GM18867 (cell line): ENCODE results near the gene CDON.
A peak's percentile ranks its signal among the peaks of the same experiment; 100 is the strongest.
"Not testable (repeated sequence)": the region's sequence is repeated elsewhere in the genome, so short reads cannot be mapped to it uniquely, and the experiment has no call there.

Experiments
- ATAC-seq: cut with Tn5 transposase; IDR thresholded peaks from one replicate; pipeline ENCODE4 v1.9.1; 2021; ENCODE audit warnings: mild to moderate bottlenecking, moderate library complexity; ENCODE audit not compliant: unreplicated experiment

The CDON gene

DNA sequence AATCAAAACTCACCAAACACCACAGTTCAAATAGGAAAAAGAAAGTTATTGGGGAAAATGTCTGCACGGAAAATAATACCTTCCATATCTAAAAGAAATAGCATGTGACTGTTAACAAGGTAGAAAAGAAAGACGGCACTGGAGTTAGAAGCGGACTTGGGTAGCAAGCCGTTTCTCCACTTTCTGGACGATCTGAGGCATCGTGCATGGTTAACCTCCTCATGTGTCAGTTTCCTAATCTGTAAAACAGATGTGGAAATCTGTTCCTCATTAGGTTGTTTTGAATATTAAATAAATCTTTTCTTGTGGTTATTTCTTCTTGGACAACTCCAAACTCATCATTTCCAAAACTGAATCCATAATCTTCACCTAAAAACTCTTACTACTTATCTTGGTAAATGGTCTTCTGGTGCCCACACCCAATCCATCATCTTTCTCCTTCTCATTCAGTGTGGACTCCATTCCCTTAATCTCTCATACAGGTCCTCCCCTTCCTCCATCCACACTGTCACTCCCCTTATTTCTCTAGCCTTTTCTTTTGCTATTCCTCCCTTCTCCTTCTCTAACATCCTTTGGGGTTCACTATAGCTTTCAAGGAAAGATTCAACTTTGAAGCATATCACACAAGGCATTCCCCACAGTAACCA lies 63.3 kb downstream of the CDON start:
- ATAC-seq: no peak

DNA sequence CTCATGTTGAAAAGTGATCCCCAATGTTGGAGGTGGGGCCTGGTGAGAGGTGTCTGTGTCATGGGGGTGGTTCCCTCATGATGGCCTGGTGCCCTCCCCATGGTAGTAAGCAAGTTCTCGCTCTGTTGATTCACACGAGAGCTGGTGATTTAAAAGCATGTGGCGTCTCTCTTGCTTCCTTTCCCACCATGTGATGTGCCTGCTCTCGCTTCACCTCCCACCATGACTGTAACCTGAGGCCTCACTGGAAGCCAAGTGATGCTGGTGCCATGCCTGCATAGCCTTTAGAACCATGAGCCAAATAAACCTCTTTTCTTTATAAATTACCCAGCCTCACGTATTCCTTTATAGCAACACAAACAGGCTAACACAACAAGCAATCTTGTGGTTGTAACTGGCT lies 64.4 kb downstream of the CDON start:
- ATAC-seq: no peak

DNA sequence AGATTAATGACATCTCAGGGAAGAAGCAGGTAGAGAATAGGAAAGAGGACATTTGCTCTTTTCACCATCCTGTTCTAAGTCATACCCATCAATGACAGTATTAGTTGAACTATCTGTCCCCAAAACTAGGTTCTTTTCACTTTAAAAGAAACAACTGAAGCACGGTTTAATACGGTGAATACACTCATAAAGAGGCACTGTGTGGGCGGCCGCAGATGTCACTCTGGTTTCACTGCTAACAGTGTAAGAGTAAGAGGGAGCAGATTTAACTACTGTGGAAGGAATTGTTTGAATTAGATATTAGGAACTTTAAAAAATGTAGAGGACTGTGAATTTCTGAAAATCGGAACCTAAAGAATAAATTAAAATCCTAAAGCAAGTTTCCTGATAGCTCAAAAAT lies 67.4 kb downstream of the CDON start:
- ATAC-seq: peak; percentile 97

DNA sequence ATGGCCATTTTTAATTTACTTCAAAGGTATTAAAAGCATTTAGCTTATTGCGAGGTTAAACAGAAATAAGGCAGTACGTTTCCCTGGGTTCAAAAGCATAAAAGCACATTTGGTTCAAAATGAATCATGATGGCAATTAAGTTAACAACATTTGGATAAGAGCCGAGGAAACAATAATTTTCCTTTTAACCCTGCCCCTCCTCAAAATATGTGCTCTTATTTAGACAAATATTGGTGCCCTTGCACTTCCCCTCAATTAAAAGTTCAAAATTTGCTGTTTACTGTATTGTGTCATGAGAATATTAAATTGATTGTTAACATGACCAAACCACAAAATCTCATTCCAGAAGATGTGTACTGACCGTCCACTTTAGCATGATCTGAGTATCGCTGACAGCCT lies 68.2 kb downstream of the CDON start:
- ATAC-seq: no peak

DNA sequence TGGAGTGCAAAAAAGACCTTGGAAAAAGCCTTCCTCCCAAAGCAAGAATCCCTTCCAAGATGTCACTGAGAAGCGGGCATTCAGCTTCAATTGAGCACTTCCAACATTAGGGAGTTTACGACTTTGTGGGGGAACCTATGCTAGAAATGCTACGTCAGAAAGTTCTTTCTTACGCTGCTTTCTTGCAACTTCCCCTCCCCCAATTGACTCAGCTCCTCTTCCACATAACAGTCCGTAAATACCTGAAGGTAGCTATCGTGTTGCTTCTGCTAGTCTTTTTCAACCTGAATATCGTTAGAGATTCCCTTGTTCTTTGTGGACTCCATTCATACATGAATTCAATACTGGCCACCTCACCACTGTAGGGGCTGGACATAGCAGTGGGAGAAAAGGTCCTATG lies 69.8 kb downstream of the CDON start:
- no peak for ATAC-seq

DNA sequence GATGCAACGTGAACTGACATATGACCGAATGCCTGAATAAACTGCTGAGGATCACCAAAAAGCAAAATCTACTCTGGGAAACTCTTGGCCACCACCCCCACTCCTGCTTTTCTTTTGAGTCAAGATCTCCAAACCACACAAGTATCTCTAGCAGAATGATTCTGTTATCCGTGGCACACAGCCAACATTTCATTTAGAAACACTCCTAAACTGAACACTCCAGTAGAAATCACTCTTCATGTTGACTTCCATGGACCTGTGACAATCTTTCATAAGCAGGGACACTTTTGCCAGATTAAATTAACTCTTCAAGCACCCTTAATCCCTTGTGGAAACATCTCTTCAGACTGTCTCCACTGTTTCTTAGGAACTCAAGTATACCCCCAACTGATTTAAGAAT lies 72.4 kb downstream of the CDON start:
- no peak for ATAC-seq

DNA sequence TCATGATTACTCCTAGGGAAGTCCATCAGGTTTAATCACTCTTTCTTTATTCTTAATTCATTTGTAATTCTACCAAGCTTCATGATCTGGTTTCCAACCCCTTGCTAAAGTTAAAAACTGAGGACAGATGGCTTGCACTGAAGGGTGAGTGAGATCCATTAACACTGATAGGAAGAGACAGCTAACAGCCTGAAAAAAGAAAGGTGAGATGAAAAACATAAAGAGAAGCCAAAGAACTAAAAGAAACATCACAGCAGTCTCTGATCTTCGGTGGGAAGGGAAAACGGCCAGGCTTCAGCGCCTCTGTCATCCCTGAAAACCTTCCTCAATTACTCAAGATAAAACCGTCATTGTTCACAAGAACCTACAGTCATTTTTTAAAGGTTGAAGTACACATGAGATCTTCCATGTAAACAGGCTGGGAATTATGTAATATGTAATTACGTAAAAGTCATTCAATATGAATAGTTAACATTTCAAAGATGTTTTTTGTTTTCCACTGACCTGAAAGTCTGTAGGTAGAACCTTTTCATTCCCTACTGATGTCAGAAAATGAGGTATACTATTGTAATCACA lies 75.5 kb downstream of the CDON start:
- no peak for ATAC-seq

DNA sequence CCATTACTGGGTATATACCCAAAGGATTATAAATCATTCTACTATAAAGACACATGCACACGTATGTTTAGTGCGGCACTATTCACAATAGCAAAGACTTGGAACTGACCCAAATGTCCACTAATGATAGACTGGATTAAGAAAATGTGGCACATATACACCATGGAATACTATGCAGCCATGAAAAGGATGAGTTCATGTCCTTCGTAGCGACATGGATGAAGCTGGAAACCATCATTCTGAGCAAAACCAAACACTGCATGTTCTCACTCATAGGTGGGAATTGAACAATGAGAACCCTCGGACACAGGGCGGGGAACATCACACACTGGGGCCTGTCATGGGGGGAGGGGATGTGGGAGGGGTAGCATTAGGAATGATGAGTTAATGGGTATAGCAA lies 76.7 kb downstream of the CDON start:
- not testable (repeated sequence) for ATAC-seq

DNA sequence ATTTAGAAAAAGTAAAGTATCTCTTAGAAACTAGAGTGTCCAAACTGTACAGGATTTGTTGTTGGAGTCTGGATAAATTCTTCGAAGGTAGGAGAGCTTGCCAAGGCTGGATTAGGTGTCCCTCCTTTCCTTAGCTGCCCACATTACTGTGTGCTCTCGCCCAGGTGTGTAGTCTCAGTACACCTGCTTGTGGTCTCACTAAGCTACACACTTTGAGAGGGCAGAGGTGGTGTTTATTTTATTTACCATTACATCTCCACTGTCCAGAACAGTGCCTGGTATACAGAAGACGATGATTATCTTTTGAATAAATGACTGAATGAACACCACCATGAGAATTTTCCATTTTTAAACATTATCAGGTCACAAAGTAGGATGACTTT lies 80.3 kb downstream of the CDON start:
- no peak for ATAC-seq

DNA sequence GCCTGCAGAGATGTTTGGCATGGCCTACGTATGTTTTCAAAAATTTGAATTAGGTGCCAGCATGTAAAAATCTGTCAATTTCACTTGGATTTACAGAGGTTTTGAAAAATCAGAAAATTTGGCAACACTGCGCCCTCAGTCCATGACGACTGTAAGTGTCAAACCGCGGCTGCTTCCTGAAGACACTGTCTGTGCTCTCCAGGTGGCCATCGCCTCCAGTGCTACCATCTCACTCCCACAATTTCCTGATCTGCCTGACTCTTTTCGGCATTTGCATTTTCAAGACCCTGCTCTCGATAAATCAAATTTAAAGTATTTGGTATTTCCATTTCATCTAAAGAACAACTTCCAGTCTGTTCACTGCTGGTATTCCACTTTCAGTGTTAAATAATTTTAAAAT lies 82.2 kb downstream of the CDON start:
- peak; percentile 69 for ATAC-seq

DNA sequence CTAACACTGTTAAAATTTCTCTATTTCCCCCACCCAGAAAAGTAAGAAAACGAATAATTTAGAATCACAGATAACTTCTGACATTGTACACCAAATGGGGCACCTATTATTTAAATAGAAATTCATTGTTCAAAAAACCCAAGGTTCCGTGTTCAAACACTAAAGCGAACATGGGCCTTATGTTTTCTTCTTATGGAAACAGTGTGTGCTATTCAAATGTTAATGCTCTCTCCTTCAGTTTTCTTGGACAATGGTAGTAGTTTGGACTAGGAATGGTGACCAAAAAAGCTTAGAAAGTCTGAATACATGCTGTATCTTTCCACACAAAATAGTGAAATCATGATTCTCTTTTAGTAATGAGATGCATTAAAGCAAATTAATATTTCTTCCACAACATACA lies 83.2 kb downstream of the CDON start:
- no peak for ATAC-seq

DNA sequence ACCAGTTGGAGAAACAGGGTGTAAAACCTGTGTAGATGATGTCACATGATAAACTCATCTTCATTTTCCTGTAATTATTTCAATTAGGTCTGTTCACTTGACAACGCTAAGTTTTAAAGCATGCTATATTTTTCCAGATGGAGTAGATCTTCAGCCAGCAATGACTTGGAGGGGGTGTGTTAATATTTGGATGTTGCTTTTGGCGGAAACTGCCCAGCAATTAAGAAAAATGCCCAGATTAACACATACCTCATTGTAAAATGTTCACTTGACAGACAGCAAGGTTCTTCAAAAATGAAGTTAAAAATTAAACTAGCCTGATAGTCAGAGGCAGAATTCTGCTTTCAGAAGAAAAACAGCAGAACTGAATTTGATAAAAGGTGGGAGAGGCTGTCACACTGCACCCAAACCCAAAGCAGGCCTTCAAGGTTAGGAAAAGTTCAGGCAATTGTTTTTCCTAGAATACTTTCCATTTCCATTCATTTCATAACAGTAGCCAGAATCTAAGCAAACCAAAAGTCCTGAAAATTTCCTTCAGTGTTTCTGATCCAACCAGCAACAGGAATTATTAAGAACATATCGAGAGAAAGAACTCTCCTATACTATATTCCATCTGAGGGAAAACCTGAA lies 83.8 kb downstream of the CDON start:
- ATAC-seq: no peak

DNA sequence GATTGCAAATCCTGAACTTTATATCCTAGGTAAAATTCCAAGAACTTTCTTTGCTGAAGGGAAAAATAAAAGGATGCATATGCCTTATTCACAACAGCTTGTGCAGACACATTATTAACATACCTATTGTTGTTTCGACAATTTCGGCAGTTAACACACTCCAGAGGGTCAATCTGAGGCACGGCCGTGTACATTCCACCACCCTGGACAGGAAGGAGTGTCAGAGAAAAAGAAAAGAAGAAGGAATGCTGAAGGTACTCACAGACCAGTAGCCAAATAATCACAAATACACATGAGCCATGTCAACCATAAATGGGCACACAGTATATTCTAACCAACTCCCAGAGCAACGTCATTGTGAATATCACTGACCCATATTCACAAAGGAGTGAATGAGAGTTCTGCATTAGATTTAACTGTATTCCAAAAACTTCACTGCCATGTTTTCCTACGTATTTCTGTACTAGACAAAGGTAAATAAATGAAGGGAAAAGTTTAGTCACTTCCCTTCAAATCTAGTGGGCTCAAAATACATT lies 84.4 kb downstream of the CDON start:
- no peak for ATAC-seq

DNA sequence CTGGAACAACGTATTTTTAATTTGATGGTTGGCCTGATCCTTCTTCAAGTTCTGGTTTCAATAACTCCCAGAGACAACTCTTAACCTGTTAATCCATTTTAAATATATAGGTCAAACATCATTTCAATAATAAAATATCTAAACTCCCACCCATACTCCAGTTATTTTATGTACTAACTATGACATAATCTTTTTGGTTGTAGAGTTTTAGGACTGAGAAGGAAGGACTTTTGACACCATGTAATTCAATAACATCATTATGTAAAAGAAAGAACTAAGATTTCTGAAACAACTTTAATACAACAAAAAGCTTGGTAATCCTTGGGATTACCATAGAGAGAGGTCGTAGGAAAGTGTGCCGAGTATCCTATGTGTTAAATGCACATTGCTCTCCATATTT lies 85.3 kb downstream of the CDON start:
- ATAC-seq: no peak

DNA sequence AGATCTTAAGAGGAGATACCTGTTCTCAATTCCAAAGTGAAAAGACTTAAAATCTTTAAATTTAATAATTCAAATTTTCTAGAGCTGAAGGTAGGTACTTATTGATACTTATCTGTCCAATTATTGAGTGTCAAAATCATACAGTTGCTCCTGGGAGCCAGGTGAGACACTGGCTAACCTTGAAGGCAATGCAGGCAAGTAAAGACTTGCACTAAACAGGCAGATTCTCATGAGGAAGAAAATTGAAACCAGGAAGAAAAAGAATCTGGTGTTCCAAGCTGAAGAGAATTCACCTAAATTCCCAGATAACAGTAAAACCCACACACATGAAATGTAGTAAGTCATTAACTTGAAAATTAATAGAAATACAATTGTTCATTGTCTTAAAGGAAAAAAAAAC lies 86.5 kb downstream of the CDON start:
- ATAC-seq: no peak

DNA sequence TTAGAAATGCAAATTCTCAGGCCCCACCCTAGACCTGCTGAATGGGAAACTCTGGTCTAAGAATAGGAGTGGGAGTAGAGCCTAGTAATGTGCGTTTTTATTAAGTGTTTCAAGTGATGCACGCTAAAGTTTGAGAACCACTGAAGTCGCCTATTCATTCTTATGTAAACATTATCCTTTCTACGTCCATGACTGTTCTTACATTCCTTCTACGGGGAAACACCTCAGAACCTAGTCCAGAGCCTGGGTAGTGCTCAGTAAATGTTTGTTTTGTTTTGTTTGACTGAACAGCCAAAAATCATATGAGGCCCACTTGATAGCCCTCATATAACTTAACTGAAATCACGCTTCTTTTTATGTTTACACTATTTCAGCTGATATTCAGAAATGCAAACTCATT lies 87.0 kb downstream of the CDON start:
- no peak for ATAC-seq

DNA sequence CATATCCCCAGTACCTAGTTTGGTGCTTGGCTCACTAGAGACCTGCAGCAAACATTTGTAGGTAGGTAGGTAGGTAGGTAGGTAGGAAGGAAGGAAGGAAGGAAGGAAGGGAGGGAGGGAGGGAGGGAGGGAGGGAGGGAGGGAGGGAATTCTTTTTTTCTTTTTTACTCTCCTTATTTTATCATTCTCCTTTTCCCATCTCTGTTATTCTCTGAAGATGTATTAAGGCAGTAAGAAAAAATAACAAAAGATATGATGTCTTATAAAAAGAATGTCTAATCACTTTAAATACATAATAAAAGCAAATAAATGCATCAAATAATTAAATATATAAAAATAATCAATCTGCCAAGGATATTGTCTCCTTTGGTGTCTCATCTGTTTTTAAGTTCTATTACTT lies 88.4 kb downstream of the CDON start:
- no peak for ATAC-seq

DNA sequence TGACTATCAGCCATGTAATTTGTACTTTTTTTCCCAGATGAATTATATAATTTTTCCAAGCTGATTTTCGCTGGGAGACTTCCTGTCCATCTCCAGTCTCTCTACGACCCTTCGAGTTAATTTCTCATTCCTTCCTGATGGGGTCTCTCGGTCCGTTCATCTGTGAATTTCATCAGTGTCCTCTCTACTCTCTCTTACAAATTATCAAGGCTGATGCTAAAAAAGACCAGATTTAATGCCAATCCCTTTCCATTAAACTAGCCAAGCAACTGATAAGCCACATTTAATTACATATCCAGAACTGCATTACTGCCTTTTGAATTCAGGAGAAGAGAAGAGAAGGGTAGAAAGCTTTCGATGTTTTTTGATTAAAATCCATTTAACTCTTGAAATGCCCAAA lies 91.0 kb downstream of the CDON start:
- ATAC-seq: no peak

DNA sequence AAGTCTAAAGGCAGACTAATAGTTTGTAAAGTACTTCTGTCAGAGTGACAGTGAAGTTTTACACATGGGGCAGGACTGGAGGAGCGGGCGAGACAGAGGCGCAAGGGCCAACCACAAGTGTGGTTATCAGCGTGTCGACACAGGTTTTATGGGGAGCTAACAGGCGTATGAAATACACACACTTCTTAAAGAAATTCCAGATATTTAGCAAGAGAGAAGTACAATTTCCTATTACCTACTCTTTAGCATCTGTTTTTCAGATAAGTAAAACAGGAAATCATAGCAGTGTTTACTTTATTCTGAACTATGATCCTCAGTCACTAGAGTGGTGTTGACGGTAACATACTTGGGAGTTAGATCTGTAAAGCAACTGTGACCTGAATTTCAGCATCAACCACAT lies 94.3 kb downstream of the CDON start:
- no peak for ATAC-seq

DNA sequence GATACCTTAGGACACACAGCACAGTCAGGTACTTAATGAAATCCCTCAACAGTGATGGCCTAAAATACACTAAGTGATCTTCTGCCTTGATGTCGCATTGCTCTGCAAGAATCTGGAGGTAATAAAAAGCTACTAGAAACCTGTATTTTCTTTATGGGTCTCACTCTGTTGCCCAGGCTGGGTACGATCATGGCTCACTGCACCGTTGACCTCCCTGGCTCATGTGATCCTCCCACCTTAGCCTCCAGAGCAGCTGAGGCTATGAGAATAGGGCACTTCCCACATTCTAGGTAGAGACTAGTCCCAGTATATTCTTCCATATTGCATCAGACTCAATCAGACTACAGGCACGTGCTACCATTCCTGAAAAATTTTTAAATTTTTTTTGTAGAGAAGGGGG lies 95.2 kb downstream of the CDON start:
- ATAC-seq: no peak

DNA sequence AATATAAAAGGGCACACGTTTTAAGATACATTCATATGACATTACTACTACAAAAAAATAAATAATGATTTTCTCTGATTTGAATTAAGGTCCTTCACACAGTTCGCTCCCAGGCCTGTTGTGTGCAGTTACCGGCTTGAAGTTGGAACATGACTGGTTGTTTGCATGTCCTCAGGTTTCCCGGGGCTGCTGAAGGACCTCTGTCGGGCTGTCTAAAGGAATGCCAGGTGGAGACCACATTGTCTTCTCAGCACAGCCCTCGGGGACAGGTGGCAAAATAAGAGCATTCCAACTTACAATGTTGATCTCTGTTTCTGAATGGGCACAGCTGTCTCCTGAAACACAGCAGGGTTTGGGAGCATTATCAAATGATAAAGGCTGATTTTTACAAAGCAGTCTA lies 101.9 kb downstream of the CDON start:
- no peak for ATAC-seq

DNA sequence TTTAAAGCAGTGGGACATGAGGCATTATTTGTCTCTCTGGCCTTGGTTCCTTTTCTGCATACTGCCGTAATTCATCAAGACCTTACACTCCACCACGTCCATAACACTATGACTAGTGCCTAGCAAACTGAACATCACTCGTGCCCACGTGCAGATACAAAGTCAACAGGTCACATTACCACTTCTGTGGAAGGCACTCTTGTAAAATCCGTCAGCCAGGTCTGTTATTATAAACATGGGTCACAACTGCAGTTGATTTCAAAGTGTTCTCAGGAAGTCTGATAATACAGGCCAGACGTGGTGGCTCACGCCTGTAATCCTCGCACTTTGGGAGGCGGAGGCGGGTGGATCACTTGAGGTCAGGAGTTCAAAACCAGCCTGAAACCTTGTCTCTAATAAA lies 102.7 kb downstream of the CDON start:
- no peak for ATAC-seq

DNA sequence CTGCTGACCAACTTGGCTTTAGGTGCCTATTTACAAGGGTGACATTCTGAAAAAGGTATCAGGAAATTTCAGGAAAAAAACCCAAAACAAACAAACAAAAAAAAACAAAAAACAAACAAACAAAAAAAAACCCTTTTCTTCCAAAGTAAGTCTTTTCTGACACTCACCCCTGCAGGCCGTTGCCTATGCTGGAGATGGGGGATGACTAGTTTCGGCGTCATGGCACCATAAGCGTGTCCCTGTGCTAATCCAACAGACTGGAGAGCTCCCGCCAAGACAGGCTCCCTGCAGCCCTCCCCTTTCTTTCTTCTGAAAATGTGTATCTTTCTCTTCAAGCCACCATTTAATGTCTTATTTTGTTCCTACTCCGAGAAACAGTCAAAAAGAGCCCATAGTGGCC lies 103.2 kb downstream of the CDON start:
- no peak for ATAC-seq
